H7 (cell line): ENCODE measurements around the gene EBF3. TPM values are rescaled to one million over a fixed set of nuclear protein-coding genes. Genes with fewer than 3 reads are reported as not detected.

ENCODE experiments used
- DNase-seq: peaks from one replicate; pipeline ENCODE4 v3.0.0; 2012
- H3K27me3 ChIP-seq: 2 replicates; pipeline ENCODE4 v1.6.0; 2011; ENCODE audit warnings: mild to moderate bottlenecking, low read length; ENCODE audit not compliant: control insufficient read depth, insufficient read depth
- H3K36me3 ChIP-seq: replicated peaks from 2 replicates; pipeline ENCODE4 v1.5.1; 2011; ENCODE audit warnings: low read length; ENCODE audit not compliant: control insufficient read depth, insufficient read depth
- H3K4me3 ChIP-seq: 2 replicates; pipeline ENCODE4 v1.5.1; 2011; ENCODE audit warnings: low read depth, mild to moderate bottlenecking, control low read depth, low read length, moderate library complexity; ENCODE audit not compliant: insufficient read depth
- total RNA-seq: library from RNA; depleted of rRNA; stranded (reverse); fragments of >200 nt; shearing (Covaris generic); gene quantifications from 2 replicates; pipeline ENCODE4 v1.2.3, GENCODE V29; 2014

Gene EBF3
- total RNA-seq, 1 experiment from 2014 or later, result 0.76 TPM

DNA sequence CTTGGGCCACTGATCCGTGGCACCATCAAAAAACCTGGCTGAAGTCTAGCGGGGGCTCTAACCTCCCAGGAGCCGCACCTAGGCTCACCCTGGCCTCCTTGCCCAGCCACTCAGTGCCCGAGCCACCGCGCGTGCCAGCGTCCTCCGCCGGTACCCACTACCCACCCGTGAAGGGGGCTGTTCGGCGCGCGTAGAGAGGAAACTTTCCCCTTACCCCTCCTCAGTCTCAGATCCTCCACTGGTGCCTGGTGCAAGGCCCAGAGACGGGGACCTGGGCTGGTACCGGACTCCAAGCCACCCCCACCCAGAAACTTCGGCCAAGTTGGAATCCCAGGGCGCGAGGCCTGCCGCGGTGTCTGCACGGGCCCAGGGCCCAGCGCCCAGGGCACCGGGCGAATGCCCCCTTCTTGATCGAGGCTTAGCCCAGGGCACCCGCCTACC lies 3.5 kb upstream of the EBF3 start:
- H3K27me3 ChIP-seq, result peaks cover 91% of the 10 kb centered on the region
- H3K4me3 ChIP-seq, result no peak overlapping the region
- no peak for DNase-seq
- H3K36me3 ChIP-seq, result no peaks in the 10 kb centered on the region

DNA sequence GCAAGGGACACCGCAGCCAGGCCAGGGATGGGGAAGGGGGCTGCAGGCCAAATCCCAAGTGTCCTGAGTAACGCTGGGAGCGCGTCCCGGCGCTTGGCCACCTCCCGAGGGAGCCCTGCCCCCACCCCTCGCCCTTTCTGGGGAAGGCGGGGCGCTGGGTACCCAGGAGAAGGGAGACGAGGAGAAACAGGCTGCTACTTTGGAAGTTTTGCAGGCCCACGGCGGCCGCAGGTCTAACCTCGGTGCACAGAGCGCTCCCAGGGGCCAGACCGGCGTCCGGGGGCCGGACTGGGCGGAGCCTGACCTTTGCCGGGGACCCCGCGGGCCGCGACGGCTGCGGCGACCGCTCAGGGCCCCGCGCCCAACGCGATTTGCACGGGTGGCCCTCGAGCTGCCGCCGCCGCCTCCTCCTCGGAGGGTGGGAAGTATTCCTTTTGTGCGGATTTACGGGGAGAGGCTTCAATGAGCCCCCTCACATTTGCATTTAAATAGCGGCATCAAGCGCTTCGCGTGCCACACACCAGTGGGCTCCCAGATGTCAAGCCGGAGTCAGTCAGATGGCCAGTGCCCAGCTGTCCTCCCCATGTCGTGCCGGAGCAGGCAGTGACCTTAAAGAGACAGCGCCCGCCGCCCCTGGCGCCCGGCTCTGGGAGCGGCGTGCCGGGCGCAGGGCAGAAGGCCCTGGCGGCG lies 3.0 kb upstream of the EBF3 start:
- Histone ChIP-seq H3K36me3 (no peaks in the 10 kb centered on the region), H3K4me3 (peak overlapping the region; percentile 6; the same call in 1 of the 2 replicates), H3K27me3 (peaks cover 91% of the 10 kb centered on the region)
- DNase-seq, result peak; percentile 86

DNA sequence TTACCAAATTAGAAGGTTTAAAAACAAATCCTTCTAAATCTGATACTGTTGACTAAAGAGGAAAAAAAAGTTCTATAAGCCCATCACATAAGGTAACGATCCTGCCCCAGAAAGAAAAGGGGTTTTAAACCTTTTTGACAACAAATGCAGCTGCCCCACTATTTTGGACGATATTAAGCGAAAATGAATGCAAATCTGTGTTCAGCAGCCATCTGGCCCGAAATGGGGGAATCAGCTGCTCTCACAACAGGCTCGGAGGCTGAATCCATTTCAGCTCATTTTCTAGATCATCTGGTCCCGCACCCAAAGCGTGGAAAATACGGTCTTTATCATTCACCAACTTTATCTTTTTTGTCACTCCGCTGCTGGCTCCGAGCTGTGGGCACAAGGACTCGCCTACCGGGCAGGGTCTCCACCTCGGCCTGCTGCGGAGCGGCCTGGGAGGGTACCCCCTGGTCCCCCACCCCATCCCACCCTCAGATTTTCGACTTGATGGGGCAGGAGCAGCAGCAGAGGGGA lies 2.4 kb upstream of the EBF3 start:
- Histone ChIP-seq H3K27me3 (peaks cover 92% of the 10 kb centered on the region), H3K4me3 (no peak overlapping the region; the same call in 1 of the 2 replicates), H3K36me3 (no peaks in the 10 kb centered on the region)
- DNase-seq, result no peak

DNA sequence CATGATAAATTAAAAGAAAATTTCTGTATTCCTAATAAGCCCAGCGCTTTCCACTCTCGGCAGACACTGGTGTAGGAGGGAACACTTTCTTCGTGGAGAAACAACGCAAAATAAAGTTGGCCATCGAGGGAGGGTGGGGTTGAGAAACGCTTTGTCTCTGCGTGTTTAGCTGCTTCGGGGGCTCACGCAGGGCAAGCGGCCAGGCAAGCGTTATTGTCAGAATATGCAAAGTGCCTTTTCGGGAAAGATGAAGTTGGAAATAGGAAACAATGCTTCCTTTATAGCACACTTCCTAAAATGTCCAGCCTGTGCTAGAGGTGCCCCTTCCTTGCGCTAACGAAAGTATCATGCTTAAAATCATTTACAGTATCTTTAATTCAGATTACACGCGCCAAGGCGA lies 1.9 kb upstream of the EBF3 start:
- H3K4me3 ChIP-seq, result no peak overlapping the region
- peaks cover 95% of the 10 kb centered on the region for H3K27me3 ChIP-seq

DNA sequence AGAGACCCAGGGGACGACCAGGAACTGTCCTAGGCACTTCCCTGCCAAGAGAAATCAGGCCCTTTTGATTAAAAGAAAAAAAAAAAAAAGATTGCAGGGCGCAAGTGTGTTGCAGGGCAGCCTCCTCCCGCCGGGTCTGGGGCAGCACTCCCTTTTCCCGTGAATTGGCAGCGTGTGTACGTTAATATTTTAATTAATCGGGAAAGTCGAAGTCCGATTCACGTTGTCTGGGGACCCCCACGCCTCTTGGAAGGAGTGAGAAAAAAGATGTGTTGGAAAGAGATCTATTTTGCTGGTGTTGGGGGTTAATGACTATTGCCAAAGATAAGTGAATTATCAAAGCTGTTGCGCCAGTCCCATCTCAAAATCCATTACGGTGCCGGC lies 1.3 kb upstream of the EBF3 start:
- H3K36me3 ChIP-seq, result no peaks in the 10 kb centered on the region
- DNase-seq, result peak; percentile 61
- peak overlapping the region; percentile 26; the same call in 1 of the 2 replicates for H3K4me3 ChIP-seq
- H3K27me3 ChIP-seq, result peaks cover 95% of the 10 kb centered on the region

More for the DNA sequence above, 1.9 kb upstream of the EBF3 start:
- H3K36me3 ChIP-seq, result no peaks in the 10 kb centered on the region
- DNase-seq, result no peak

DNA sequence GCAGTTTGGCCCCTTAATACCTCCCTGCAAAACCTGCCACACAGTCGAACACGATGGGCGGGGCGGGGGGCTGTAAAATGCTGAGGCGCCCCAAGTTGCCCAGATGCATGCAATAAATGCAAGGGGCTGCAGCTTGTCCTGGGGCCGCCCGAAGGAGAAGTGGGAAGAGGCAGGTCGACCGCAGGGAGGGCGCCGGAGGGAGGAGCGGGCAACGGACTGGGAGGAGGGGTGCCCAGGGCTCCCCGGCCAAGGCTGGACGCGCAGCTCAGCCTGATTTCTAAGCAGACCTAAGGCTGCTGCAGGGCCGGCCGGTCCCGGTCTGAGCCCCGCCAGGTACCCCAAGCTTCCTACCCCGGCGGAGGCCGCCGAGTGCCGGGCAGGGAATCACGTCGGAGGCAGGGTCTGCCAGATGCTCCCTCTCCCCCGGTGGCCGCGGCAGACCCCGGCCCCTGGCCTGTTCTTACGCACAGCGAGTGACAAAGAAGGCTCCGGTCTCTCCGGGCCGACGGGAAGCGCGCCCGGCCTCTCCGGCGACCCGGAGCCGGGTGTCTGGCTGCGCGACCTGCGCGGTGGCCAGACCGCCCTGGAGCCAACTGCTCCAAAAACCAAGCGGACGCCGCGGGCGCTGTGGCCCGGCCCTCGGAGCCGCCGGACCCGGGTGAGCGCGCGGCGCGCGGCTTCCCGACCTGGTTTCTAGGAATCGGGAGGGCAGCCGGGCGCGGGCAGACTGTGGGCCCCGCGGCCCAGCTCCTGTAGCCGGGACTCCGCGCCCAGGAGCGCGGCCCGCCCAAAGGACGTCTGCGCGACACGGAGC lies 744 bp upstream of the EBF3 start:
- Histone ChIP-seq H3K27me3 (peaks cover 95% of the 10 kb centered on the region), H3K4me3 (peak overlapping the region; percentile 26), H3K36me3 (no peaks in the 10 kb centered on the region)
- DNase-seq, result peak; percentile 84

DNA sequence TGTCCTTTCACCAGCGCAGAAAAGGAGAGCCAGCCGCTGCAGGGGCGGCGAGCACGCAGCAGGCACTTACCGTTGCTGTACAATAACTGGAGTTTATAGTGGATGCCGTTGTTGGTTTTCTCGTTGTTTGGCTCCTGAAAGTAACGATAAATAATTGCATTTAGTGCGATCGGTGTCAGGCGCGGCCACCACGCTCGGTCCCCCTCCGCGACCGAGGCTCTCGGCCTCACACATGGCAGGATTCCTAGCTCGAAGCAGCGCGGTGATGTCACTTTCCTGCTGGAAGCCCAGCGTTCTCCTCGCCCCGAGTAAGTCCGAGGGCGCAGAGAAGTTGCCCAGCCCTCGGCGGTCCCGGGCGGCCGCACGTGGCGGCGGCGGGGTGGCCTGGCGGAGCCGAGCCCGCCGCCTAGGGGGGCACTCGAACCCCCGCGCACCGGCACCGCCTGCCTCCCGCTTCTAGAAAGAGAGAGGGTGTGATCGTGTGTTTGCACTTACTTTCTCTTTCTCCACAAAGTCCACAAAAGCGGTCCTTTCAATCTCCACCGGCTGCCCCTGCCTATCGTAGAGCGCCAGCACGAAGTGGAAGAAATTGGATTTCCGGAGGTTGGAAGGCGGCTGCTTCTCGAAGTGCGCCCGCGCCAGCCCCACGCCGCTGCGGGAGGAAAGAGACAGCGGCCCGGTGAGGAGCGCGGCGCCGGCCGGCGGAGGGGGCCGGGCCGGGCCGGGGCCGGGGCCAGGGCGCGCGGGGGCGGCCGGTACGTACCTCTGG lies 1.0 kb downstream of the EBF3 start:
- peaks cover 95% of the 10 kb centered on the region for H3K27me3 ChIP-seq
- DNase-seq, result peak; percentile 85

DNA sequence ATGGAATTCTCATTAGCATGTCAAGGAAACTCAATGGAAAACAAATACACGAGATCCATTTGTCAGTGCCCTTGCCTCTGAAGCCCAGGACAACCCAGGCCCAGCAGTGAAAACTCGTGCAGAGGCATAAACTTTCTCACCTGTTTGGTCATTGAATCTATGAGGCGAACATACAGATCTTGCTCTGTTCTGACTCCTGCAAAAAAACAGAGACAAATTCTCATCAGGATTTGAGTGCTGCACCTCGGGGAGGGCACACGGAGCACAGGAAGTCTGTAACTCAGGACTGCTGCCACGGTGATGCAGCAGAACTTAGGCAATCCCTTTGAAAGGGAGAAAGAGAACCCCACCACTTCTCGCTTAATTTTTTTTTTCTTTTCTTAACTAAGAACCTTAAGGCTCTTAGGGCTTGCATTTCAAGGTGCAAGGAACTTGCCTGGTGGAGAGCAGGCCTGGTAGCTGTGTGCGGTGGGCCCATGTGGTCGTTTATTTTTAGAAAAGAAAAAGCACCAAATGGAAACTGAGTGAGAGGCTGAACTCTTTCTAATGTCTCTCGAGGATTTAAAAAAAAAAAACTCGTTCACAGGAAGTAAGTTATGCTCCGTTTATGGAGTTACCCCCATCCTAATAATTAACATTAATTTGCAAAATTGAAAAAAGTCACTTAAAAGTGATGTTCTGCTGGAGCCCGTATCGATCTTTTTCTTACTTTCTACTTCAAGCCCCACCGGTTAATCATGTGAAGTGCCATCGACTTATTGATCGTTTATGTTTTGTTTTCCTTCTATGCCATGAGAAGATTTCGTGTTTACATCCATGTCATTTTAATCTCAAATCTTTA lies 1.8 kb downstream of the EBF3 start:
- no peaks in the 10 kb centered on the region for H3K36me3 ChIP-seq
- H3K27me3 ChIP-seq, result peaks cover 93% of the 10 kb centered on the region
- peak; percentile 45 for DNase-seq
- H3K4me3 ChIP-seq, result no peak overlapping the region

More for the DNA sequence above, 1.0 kb downstream of the EBF3 start:
- no peaks in the 10 kb centered on the region for H3K36me3 ChIP-seq
- H3K4me3 ChIP-seq, result peak overlapping the region; percentile 33

DNA sequence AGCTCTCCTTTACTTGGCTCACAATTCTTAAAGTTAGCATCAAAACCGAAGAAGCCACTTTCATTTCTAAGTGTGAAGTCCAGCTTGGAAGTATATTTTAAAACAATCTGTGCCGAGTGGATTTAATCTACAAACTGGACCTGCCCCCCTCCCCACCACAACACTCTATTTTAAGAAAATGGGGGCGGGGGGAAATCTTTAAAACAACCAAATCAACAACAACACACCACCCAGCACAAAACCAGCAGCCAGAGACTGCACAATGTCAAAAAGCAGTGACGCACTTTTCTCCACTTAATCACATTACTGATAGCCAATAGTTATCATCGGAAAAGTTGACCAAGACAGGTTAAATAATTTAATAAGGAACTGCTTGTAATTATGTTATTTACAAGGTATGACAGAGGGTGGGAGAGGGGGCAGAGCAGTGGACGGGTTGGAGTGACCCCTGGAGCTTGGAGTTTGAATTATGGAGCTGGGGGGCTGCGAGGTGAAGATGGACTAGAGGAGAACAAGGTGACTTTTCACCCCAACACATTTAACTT lies 2.8 kb downstream of the EBF3 start:
- Histone ChIP-seq H3K36me3 (no peaks in the 10 kb centered on the region), H3K27me3 (peaks cover 91% of the 10 kb centered on the region), H3K4me3 (no peak overlapping the region)
- DNase-seq, result no peak

DNA sequence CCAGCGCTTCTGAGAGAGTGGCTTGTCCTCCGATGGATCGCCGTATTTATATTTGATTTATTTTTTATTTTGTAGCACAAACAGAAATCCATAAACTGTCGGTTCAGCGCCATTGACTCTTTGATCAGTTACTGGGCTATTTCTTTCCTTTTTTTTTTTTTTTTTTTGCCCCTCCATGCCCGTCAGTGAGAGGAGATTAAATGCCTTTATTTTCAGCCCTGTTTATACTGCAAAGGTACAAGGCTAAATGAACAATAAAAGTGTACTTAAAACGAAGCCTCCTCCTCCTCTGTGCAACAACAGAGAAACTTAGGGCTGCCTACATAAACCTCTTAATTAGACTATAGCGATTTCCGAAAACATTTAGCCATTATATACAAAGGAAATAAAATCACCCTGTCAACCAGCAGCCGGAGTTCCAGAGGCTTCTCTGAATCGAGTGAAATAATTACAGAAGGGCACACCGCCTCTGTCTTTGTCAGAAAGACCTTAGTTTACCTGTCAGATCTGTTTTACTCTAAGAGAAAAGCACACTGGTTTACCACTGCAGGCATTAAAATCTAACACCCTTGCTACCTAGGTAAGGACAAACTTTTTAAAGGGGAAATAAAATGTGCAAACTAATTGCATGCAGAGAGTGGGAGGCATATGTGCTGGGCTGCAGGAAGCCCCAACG lies 3.5 kb downstream of the EBF3 start:
- DNase-seq, result peak; percentile 33
- no peaks in the 10 kb centered on the region for H3K36me3 ChIP-seq
- peaks cover 91% of the 10 kb centered on the region for H3K27me3 ChIP-seq
- H3K4me3 ChIP-seq, result no peak overlapping the region

DNA sequence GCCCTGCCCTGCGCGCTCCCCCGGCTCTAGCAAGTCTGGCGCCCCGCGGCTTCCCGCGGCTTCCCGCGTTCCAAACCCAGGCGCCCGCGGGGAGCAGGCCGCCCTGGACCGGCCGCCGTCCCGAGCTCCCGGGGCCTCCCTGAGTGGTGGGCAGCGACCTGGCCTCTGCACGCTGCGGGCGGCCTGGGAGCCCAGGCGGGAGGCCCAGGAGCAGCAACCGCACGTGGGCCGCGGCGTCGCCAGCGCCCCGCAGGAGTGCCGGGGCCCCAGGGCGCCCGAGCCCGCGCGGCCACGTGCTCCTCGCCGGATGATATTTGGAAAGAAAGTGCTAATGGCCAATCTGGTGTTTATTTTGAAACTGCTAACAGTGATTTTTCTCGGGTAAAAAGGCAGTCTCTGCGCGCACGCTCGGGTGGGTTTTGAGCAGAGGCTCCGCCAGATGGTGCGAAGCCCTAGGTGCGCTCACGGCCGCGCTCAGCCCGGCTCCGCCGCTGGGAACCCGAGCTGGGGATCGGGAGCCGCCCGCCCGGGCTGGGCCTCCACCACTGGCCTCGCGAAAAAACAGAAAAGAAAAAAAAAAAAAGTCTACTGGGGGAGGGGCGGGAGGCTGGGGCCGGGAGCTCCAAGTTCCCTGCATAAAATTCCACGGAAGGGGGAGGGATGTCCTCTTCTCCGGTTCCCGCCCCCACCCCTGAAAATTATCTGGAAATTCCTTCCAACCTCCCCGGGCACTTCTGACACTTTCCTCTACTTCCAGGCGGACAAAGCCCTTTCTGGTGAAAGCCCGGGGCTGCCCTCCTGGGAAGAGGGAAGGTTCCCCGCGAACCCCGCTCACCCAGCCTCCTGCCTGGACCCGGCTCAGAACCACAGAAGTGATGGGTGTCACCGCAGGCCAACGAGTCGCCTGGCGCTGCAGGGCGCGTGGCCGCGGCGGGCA lies 4.3 kb downstream of the EBF3 start:
- peak; percentile 84 for DNase-seq
- Histone ChIP-seq H3K4me3 (peak overlapping the region; percentile 36), H3K27me3 (peaks cover 91% of the 10 kb centered on the region), H3K36me3 (no peaks in the 10 kb centered on the region)
